Body of pancreas (tissue), 4 donors: ENCODE results near the gene TMEM242.

ENCODE experiments used
- POLR2A ChIP-seq, 3 donors: fragments of 450-650 bp; IDR thresholded peaks; one replicate each; pipeline ENCODE4 v1.6.1; 2016; ENCODE audit warnings: antibody characterized with exemption in 3 of 3, mild to moderate bottlenecking in 2 of 3
- TF ChIP-seq, protein P1 (sequence below), 7 experiments: fragments of 450-650 bp in 4 of 7; fragments of 200-600 bp in 3 of 7; sonication (generic) in 3 of 7; IDR thresholded peaks; one replicate each; pipeline ENCODE4 v1.5.1; 2016 to 2019; ENCODE audit warnings: antibody characterized with exemption in 7 of 7

DNA sequence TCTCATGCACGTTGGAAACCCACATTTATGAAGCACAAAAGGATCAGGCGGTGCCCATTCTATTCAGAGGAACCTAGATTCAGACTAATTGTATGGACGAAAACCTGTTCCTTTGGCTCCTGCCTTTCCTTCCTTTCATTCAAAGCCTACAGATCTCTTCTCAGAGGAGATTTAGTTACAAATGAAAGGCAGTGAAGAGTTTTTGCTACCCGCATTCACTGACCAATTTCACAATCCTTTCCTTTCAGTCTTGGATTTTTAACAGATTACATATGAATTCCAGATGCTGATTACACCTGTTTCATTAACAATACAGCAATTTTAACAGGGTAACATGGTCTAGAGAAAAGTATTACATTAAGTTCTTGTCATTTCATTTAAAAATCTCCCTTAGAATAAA is 32.0 kb downstream of the TMEM242 start:
- TF ChIP-seq POLR2A (IDR thresholded peaks at IDR 0.05), result no peak
- TF ChIP-seq, protein P1, sequence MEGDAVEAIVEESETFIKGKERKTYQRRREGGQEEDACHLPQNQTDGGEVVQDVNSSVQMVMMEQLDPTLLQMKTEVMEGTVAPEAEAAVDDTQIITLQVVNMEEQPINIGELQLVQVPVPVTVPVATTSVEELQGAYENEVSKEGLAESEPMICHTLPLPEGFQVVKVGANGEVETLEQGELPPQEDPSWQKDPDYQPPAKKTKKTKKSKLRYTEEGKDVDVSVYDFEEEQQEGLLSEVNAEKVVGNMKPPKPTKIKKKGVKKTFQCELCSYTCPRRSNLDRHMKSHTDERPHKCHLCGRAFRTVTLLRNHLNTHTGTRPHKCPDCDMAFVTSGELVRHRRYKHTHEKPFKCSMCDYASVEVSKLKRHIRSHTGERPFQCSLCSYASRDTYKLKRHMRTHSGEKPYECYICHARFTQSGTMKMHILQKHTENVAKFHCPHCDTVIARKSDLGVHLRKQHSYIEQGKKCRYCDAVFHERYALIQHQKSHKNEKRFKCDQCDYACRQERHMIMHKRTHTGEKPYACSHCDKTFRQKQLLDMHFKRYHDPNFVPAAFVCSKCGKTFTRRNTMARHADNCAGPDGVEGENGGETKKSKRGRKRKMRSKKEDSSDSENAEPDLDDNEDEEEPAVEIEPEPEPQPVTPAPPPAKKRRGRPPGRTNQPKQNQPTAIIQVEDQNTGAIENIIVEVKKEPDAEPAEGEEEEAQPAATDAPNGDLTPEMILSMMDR (IDR thresholded peaks at IDR 0.05), result no peak
